ENCODE data around the gene ENAH. TPM values are rescaled to one million over a fixed set of nuclear protein-coding genes. Genes with fewer than 3 reads are reported as not detected.

The ENAH gene
- total RNA-seq, 1 donor, result 0.52 TPM

DNA sequence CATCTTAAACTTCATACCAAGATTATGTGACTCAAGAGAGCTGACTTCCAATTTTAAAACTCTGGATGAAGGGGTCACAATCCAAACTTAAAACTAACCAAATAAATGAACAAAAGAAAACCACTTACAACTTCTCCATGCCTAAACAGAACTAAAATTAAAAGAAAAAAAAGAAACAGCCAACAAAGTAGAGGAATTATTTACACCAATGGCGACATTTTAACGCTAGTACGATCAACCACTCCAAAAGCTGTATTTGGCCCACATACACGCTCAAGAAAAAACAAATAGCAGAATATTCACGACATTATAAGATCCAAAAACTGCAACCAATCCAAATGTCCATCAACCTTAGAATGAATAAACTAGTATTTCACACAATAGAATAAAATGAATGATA lies 42.4 kb downstream of the ENAH start:
- no peak overlapping the region for H3K4me3 ChIP-seq (ENCODE audit: low read length)

DNA sequence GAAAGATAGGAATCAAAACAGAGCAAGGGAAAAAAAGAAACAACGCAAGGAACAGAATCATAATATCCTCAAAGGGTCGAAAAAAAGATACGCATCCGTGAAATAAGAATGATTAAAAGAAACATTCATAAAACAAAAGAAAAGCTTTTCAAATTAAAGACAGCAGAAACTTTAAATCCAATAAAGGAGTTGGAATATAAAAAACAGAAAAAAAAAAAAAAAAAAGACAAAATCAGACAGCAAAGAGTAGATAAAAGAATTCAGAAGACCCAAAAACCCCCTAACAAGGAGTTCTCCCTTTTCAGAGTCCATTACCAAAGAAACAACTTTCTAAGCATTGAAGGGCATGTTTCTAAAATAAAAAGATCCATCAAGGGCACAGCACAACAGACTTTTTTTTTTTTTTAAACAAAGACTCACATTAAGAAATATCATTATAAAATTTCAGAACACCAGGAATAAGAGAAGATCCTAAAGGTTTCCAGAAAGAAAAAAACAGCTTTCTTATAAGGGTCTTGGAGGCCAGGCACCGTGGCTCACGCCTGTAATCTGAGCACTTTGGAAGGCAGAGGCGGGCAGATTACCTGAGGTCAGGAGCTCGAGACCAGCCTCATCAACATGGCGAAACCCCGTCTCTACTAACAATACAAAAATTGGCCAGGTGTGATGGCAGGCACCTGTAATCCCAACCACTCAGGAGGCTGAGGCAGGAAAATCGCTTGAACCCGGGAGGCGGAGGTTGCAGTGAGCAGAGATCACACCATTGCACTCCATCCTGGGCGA lies 44.7 kb downstream of the ENAH start:
- H3K4me1 ChIP-seq (ENCODE audit: insufficient read depth, low read length), result no peaks in the 10 kb centered on the region

More for the DNA sequence above, 42.4 kb downstream of the ENAH start:
- no peaks in the 10 kb centered on the region for H3K9me3 ChIP-seq (ENCODE audit: low read depth, low read length)
- no peaks in the 10 kb centered on the region for H3K4me1 ChIP-seq (ENCODE audit: insufficient read depth, low read length)
- H3K27me3 ChIP-seq (ENCODE audit: insufficient read depth, low read length), result no peaks in the 10 kb centered on the region

DNA sequence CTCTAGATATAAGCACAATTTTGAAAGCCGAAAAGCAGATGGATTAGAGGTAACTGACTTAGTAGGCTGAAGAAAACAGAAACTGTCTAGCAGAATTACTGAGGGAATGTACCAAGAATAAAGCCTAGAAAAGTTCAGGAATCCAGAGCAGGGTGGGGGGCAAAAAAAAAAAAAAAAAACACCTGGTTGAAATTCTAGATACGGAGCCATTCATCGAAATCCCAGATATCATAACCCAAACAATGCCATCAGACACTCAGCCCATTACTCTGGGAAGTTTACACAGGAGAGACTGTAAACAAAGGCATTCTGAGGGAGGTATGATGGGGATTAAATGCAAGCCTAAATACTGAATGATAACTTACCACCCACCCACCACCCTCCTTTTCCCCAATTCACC lies 45.6 kb downstream of the ENAH start:
- Histone ChIP-seq H3K4me1 (ENCODE audit: insufficient read depth, low read length) (no peaks in the 10 kb centered on the region), H3K27me3 (ENCODE audit: insufficient read depth, low read length) (no peaks in the 10 kb centered on the region), H3K9me3 (ENCODE audit: low read depth, low read length) (no peaks in the 10 kb centered on the region), H3K4me3 (ENCODE audit: low read length) (no peak overlapping the region)

More for the DNA sequence above, 44.7 kb downstream of the ENAH start:
- Histone ChIP-seq H3K4me3 (ENCODE audit: low read length) (no peak overlapping the region), H3K9me3 (ENCODE audit: low read depth, low read length) (no peaks in the 10 kb centered on the region), H3K27me3 (ENCODE audit: insufficient read depth, low read length) (no peaks in the 10 kb centered on the region)

DNA sequence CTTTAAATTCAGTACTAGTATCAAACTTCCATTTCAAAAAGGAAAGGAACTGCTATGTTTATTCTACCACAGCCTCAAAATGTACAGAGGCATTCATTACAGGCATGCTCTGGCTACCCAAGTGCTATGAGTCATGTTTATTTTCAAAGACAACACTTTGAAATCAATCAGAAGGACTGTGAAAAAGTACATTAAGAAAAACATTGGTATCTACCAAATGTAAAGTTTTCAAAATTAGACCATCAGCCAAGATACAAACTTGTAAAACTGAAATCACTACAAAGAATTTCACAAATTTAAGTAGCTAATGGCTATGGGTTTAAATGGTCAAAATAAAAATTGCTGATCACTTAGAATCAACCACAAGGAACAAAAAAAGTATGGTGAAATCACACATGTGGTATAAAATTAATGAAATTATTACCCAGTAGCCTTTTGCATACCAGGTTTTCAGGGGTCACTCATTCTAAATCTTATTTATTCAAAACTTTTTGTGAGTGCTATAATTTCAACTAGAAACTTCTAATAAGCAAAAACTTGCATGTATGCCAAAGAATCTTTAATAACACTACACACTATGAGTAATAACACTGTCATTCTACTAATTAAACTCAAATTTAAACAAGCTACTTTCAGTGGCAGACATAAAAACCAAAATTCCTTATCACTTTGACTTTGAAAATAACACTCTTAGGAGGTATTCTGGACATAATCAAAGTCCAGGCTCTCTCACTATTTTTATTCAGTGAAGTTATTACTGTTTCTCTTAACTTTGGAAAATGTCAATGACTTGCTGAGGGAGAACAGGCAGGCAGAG lies 49.2 kb downstream of the ENAH start:
- Histone ChIP-seq H3K27me3 (ENCODE audit: insufficient read depth, low read length) (no peaks in the 10 kb centered on the region), H3K4me1 (ENCODE audit: insufficient read depth, low read length) (no peaks in the 10 kb centered on the region), H3K9me3 (ENCODE audit: low read depth, low read length) (no peaks in the 10 kb centered on the region), H3K4me3 (ENCODE audit: low read length) (no peak overlapping the region)

DNA sequence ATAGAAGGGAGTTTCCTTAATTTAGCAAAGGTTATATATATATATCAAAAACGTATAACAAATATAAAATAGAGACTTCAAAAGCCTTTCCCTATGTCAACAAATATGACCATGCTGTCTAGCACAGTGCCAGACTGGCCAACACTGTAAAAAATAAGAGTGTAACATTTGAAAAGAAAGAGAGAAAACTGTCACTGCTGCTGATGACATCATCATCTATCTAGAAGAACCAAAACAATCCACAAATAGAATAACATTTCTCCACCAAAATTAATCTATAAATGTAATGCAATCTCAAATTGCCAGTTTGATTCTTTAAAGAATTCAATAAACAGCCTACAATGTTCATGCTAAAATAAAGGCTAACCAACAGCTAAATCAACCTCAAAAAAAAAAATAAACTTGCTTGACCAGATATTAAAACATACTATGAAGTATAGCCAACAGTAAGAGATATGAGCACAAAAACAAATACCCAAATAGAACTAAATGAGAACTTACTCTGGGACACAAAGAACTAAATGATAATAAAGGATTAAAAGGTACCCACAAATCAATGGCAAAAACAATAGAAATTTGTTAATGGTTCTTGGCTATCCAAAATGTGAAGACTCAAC lies 50.2 kb downstream of the ENAH start:
- Histone ChIP-seq H3K4me3 (ENCODE audit: low read length) (no peak overlapping the region), H3K27me3 (ENCODE audit: insufficient read depth, low read length) (no peaks in the 10 kb centered on the region), H3K4me1 (ENCODE audit: insufficient read depth, low read length) (no peaks in the 10 kb centered on the region), H3K9me3 (ENCODE audit: low read depth, low read length) (no peaks in the 10 kb centered on the region)

DNA sequence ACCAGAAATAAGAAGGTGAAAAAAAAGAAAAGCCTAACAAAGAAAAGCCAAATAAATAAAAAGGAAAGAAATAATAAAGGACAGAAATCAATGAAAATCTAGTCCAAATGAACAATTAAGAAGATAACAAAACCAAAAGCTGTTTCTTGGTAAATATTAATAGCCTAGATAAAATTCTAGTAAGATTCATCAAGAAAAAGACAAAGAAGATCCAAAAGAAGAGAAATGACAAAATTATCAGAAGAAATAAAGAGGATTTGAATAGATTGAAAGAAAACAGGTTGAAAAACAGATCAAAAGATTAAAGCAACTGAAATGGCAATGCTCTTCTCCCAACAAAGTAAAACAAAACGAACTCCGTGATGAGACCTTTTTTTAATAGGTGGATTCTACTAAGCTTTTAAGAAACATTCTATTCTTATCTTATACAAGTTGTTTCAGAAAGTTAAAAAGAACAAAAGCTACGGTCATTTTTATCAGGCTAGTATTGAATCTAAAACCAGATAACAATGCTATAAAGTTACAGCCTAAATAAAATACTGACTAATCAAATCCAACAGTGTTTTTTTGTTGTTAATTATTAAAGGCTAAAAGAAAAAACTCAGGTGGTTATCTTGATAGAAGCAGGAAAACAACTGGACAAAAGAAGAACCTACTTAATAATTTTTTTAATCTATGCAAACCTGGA lies 50.9 kb downstream of the ENAH start:
- no peaks in the 10 kb centered on the region for H3K4me1 ChIP-seq (ENCODE audit: insufficient read depth, low read length)
- no peaks in the 10 kb centered on the region for H3K9me3 ChIP-seq (ENCODE audit: low read depth, low read length)
- no peak overlapping the region for H3K4me3 ChIP-seq (ENCODE audit: low read length)
- no peaks in the 10 kb centered on the region for H3K27me3 ChIP-seq (ENCODE audit: insufficient read depth, low read length)

DNA sequence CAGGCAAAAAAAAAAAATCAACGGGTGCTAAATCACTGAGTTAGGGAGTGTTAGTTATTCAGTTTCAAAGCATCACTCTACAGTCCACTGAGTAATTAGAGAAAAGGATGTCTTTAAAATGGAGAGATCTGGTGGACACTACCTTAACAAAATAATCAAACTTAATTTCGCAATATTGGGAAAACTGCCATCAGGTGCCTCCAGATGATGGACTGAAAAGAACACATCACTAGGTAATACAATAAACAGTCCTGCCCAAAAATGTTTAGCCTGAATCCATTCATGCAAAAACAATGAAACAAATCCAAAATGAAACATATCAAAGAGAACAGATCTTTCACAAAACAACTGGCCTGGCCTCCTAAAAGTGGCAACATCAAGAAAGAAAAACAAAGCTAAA lies 54.1 kb downstream of the ENAH start:
- H3K4me3 ChIP-seq (ENCODE audit: low read length), result no peak overlapping the region
- H3K27me3 ChIP-seq (ENCODE audit: insufficient read depth, low read length), result no peaks in the 10 kb centered on the region
- H3K4me1 ChIP-seq (ENCODE audit: insufficient read depth, low read length), result no peaks in the 10 kb centered on the region
- H3K9me3 ChIP-seq (ENCODE audit: low read depth, low read length), result no peaks in the 10 kb centered on the region

DNA sequence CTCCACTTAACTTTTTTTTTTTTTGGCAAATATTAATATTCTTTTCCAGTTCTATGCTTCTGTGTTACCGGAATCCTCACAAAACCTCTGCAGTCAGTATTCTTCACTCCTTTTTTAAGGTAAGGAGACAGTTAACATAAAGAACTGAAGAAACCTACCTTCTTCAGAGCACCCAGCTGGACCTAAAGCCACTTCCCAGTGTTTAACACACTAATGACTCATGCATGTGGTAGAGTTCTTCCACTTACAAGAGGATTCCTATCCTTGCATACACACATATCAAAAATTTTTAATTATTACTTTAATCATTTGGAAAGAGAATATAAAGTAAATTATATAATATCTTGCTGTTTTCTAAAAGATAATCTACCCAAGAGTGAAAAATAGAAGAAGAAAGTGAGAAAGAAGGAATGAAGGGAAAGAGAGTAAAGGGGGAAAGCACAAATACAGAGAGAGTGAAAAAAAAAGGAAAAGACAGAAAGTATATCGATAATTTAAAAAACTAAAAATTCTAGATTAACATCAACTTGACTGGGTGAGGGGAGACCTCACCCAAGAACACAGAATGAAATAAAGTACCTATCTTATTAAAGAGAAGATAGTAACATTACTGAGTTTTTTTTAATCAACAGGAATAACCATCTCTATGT lies 54.9 kb downstream of the ENAH start:
- Histone ChIP-seq H3K4me3 (ENCODE audit: low read length) (no peak overlapping the region), H3K9me3 (ENCODE audit: low read depth, low read length) (no peaks in the 10 kb centered on the region), H3K4me1 (ENCODE audit: insufficient read depth, low read length) (no peaks in the 10 kb centered on the region), H3K27me3 (ENCODE audit: insufficient read depth, low read length) (no peaks in the 10 kb centered on the region)

DNA sequence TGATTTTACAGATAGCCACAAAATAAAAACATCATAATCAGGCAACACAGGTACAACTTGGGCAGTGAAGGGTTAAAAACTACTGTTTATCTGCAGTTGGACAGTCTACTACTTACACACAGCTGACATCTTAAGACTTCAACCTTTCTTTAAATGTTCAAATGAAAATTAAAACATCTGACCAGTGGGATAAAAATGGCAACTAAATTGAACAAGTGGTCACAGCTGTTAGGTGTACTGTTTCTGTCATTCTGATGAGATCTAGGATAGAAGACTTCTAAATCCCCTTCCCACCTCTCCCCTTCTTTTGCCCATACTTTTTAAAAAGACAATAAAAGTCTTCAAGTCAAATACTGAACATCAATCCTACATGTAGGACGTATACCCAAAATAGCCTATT lies 56.2 kb downstream of the ENAH start:
- no peaks in the 10 kb centered on the region for H3K27me3 ChIP-seq (ENCODE audit: insufficient read depth, low read length)
- H3K4me3 ChIP-seq (ENCODE audit: low read length), result no peak overlapping the region
- H3K4me1 ChIP-seq (ENCODE audit: insufficient read depth, low read length), result no peaks in the 10 kb centered on the region
- no peaks in the 10 kb centered on the region for H3K9me3 ChIP-seq (ENCODE audit: low read depth, low read length)

DNA sequence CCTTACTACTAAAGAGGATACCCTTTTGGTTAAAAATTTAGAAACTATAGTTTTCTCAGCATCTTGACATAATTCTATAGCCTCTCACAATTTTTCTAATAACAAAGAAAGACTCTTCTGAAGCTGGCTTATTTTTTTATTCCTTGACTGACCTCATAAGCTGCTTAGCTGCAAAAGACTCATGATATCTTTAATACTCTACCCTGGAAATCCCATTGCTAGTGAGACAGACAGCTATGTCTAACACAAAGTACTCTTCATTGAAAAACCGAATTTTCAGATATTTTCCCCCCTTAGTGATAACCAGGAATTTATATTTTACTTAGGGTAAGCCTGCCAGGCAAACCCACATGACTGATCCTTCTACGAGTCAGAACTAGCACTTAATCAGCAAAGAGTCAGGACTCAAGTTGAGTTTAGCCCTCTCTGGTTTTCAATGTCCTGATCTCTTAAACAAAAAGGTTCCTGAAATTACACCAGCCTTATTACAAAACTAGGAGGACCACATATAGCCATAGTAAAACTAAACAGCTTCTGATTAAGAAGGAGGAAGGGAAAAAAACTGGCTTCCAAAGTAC lies 56.9 kb downstream of the ENAH start:
- no peaks in the 10 kb centered on the region for H3K4me1 ChIP-seq (ENCODE audit: insufficient read depth, low read length)
- no peak overlapping the region for H3K4me3 ChIP-seq (ENCODE audit: low read length)
- H3K27me3 ChIP-seq (ENCODE audit: insufficient read depth, low read length), result no peaks in the 10 kb centered on the region
- H3K9me3 ChIP-seq (ENCODE audit: low read depth, low read length), result no peaks in the 10 kb centered on the region

DNA sequence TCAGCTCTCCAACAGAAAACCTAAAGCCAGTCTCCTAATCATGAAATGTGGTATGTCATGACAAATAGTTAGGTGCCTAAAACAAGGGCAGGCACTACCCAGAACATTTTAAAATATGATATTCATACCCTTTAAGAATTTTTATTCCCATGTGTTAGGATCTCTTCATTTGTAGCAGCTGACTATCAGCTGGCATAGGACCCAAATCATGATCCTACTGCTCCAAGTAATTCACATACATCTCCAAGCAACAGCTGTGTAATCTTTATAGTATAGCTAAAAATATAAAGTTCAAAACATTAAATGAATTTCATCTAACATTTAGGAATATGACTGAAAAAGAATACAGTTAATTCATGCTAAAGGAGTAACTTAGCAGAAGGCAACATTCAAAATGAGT lies 57.5 kb downstream of the ENAH start:
- no peaks in the 10 kb centered on the region for H3K4me1 ChIP-seq (ENCODE audit: insufficient read depth, low read length)
- no peaks in the 10 kb centered on the region for H3K9me3 ChIP-seq (ENCODE audit: low read depth, low read length)
- H3K4me3 ChIP-seq (ENCODE audit: low read length), result no peak overlapping the region
- H3K27me3 ChIP-seq (ENCODE audit: insufficient read depth, low read length), result no peaks in the 10 kb centered on the region

DNA sequence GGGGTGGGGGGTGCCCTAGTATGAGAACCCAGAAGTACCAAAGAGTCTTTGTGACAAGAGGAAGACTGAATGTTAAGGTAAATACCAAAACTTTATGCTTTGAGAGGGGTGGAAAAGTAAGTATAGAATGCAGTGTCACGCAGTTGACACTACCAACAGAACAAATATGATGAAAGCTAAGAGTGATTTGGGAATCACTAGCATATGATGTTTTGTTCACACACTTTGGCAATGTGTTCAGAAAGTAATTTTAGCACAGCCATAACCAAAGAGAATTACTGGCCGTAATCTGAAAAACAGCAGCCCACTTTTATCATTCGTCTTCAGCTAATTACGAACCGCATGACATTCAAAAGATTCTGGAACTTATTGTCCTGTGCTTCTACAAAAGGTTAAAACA lies 59.5 kb downstream of the ENAH start:
- H3K27me3 ChIP-seq (ENCODE audit: insufficient read depth, low read length), result no peaks in the 10 kb centered on the region
- no peaks in the 10 kb centered on the region for H3K9me3 ChIP-seq (ENCODE audit: low read depth, low read length)
- no peaks in the 10 kb centered on the region for H3K4me1 ChIP-seq (ENCODE audit: insufficient read depth, low read length)
- no peak overlapping the region for H3K4me3 ChIP-seq (ENCODE audit: low read length)

DNA sequence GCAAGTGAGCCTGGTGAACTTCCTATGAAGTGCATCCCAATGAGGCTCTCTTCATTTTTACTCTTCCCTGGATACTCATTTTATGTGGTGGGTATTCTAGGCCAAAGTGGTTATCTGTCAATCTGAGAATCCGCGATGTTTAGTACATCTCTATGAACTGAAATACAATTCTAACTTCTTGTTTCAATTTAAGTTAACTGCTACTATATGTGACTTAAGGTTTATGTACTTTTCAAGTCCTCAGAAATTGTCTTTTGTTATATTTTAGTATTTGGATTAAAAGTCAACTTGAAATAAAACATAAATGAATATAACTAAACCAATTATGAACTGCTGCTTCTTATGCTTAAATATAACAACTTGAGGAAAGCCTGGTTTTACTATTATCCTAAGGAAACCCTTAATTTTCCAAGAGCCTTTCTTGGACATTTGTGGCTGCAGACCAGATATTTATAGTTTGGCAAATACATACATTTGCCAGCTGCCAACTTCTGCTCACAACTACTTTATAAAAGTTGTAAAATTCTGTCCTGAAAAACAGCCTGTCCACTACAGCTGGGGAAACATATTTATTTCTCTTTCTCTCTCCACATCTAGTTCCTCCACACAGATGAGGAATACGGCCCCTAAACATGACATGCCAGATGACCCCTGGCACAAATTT lies 60.4 kb downstream of the ENAH start:
- H3K9me3 ChIP-seq (ENCODE audit: low read depth, low read length), result no peaks in the 10 kb centered on the region
- no peak overlapping the region for H3K4me3 ChIP-seq (ENCODE audit: low read length)
- no peaks in the 10 kb centered on the region for H3K27me3 ChIP-seq (ENCODE audit: insufficient read depth, low read length)
- H3K4me1 ChIP-seq (ENCODE audit: insufficient read depth, low read length), result no peaks in the 10 kb centered on the region

DNA sequence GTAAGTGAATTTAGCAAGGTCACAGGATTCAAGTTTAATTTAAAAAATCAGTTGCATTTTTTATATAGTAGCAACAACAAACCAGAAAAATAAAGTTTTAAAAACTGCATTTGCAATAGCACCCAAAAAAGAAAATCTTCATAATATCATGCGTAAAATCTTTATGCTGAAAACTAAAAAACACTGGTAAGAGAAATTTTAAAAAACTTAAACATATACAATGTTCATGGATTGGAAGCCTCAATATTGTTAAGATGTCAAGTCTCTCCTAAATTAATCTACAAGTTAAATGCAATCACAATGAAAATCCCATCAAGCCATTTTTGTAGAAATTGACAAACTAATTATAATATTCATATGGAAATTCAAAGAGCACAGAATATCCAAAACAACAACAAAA lies 65.6 kb downstream of the ENAH start:
- Histone ChIP-seq H3K4me1 (ENCODE audit: insufficient read depth, low read length) (no peaks in the 10 kb centered on the region), H3K4me3 (ENCODE audit: low read length) (no peak overlapping the region), H3K9me3 (ENCODE audit: low read depth, low read length) (no peaks in the 10 kb centered on the region), H3K27me3 (ENCODE audit: insufficient read depth, low read length) (no peaks in the 10 kb centered on the region)
